Rectal smooth muscle tissue (tissue), 1 donor: ENCODE results near the gene CCDC7.
"Not testable (repeated sequence)": the region's sequence is repeated elsewhere in the genome, so short reads cannot be mapped to it uniquely, and the experiment has no call there.

ENCODE experiments used
- H3K27ac ChIP-seq: one replicate; pipeline ENCODE4 v1.7.0; 2013; ENCODE audit warnings: low read depth, low read length, inconsistent platforms
- H3K27me3 ChIP-seq: one replicate; pipeline ENCODE4 v1.7.0; 2013; ENCODE audit warnings: low read length; ENCODE audit not compliant: control insufficient read depth, insufficient read depth
- H3K36me3 ChIP-seq: one replicate; pipeline ENCODE4 v1.7.0; 2013; ENCODE audit warnings: low read length; ENCODE audit not compliant: control insufficient read depth, insufficient read depth
- H3K4me1 ChIP-seq: one replicate; pipeline ENCODE4 v1.7.0; 2013; ENCODE audit warnings: low read length; ENCODE audit not compliant: control insufficient read depth, insufficient read depth
- H3K4me3 ChIP-seq: one replicate; pipeline ENCODE4 v1.7.0; 2013; ENCODE audit warnings: low read length
- H3K9ac ChIP-seq: one replicate; pipeline ENCODE4 v1.7.0; 2013; ENCODE audit warnings: low read length

The CCDC7 gene

GRCh38 chr10:32877915-32878314, 432.0 kb downstream of the CCDC7 start:
- H3K27ac ChIP-seq: no peak overlapping the region
- H3K9ac ChIP-seq: no peak overlapping the region
- no peaks in the 10 kb centered on the region for H3K36me3 ChIP-seq
- no peak overlapping the region for H3K4me3 ChIP-seq
- H3K27me3 ChIP-seq: no peaks in the 10 kb centered on the region
- no peaks in the 10 kb centered on the region for H3K4me1 ChIP-seq

GRCh38 chr10:32878646-32879045, 432.7 kb downstream of the CCDC7 start:
- Histone ChIP-seq H3K4me1 (no peaks in the 10 kb centered on the region), H3K9ac (no peak overlapping the region), H3K27ac (no peak overlapping the region)

GRCh38 chr10:32882076-32882475, 436.1 kb downstream of the CCDC7 start:
- Histone ChIP-seq H3K36me3 (no peaks in the 10 kb centered on the region), H3K4me1 (no peaks in the 10 kb centered on the region), H3K4me3 (no peak overlapping the region), H3K27me3 (no peaks in the 10 kb centered on the region), H3K9ac (no peak overlapping the region), H3K27ac (no peak overlapping the region)

More at GRCh38 chr10:32878646-32879045, 432.7 kb downstream of the CCDC7 start:
- Histone ChIP-seq H3K36me3 (no peaks in the 10 kb centered on the region), H3K4me3 (no peak overlapping the region), H3K27me3 (no peaks in the 10 kb centered on the region)

- Histone ChIP-seq H3K4me3 (no peak overlapping the region), H3K36me3 (no peaks in the 10 kb centered on the region), H3K27ac (no peak overlapping the region), H3K9ac (no peak overlapping the region), H3K27me3 (no peaks in the 10 kb centered on the region), H3K4me1 (no peaks in the 10 kb centered on the region)
Measured at GRCh38 chr10:32887481-32887880, 441.5 kb downstream of the CCDC7 start.

- H3K4me3 ChIP-seq: no peak overlapping the region
- H3K4me1 ChIP-seq: no peaks in the 10 kb centered on the region
- H3K36me3 ChIP-seq: no peaks in the 10 kb centered on the region
- no peak overlapping the region for H3K27ac ChIP-seq
- no peaks in the 10 kb centered on the region for H3K27me3 ChIP-seq
- no peak overlapping the region for H3K9ac ChIP-seq
Measured at GRCh38 chr10:32888161-32888927, 442.4 kb downstream of the CCDC7 start.

GRCh38 chr10:32889631-32890212, 443.8 kb downstream of the CCDC7 start:
- H3K36me3 ChIP-seq: no peaks in the 10 kb centered on the region
- no peaks in the 10 kb centered on the region for H3K4me1 ChIP-seq
- no peak overlapping the region for H3K4me3 ChIP-seq
- H3K27ac ChIP-seq: no peak overlapping the region
- no peak overlapping the region for H3K9ac ChIP-seq
- no peaks in the 10 kb centered on the region for H3K27me3 ChIP-seq

GRCh38 chr10:32890444-32890843, 444.5 kb downstream of the CCDC7 start:
- H3K27ac ChIP-seq: no peak overlapping the region
- H3K36me3 ChIP-seq: no peaks in the 10 kb centered on the region
- no peaks in the 10 kb centered on the region for H3K27me3 ChIP-seq
- H3K9ac ChIP-seq: no peak overlapping the region
- no peak overlapping the region for H3K4me3 ChIP-seq
- no peaks in the 10 kb centered on the region for H3K4me1 ChIP-seq

GRCh38 chr10:32891261-32891660, 445.3 kb downstream of the CCDC7 start:
- no peaks in the 10 kb centered on the region for H3K27me3 ChIP-seq
- H3K4me3 ChIP-seq: no peak overlapping the region
- H3K27ac ChIP-seq: no peak overlapping the region
- no peaks in the 10 kb centered on the region for H3K4me1 ChIP-seq
- H3K9ac ChIP-seq: no peak overlapping the region
- H3K36me3 ChIP-seq: peaks cover under 1% of the 10 kb centered on the region

GRCh38 chr10:32893434-32893833, 447.5 kb downstream of the CCDC7 start:
- Histone ChIP-seq H3K36me3 (peaks cover 6% of the 10 kb centered on the region), H3K27ac (no peak overlapping the region), H3K4me1 (no peaks in the 10 kb centered on the region)

GRCh38 chr10:32893916-32894664, 448.1 kb downstream of the CCDC7 start:
- Histone ChIP-seq H3K4me1 (no peaks in the 10 kb centered on the region), H3K9ac (no peak overlapping the region), H3K4me3 (no peak overlapping the region), H3K27me3 (no peaks in the 10 kb centered on the region), H3K36me3 (peaks cover 6% of the 10 kb centered on the region), H3K27ac (no peak overlapping the region)

More at GRCh38 chr10:32893434-32893833, 447.5 kb downstream of the CCDC7 start:
- Histone ChIP-seq H3K9ac (no peak overlapping the region), H3K27me3 (no peaks in the 10 kb centered on the region), H3K4me3 (no peak overlapping the region)

GRCh38 chr10:32895200-32895968, 449.4 kb downstream of the CCDC7 start:
- not testable (repeated sequence) for H3K36me3 ChIP-seq, H3K4me1 ChIP-seq, H3K27ac ChIP-seq, H3K27me3 ChIP-seq, H3K4me3 ChIP-seq, H3K9ac ChIP-seq

- H3K4me1 ChIP-seq: no peaks in the 10 kb centered on the region
- peaks cover 6% of the 10 kb centered on the region for H3K36me3 ChIP-seq
Measured at GRCh38 chr10:32901815-32902214, 455.9 kb downstream of the CCDC7 start.

More at GRCh38 chr10:32901815-32902214, 455.9 kb downstream of the CCDC7 start:
- Histone ChIP-seq H3K27ac (no peak overlapping the region), H3K9ac (no peak overlapping the region), H3K27me3 (no peaks in the 10 kb centered on the region), H3K4me3 (no peak overlapping the region)
